Retina (tissue), 1 donor: ENCODE results near the gene SLC49A3.
"Not testable (repeated sequence)": the region's sequence is repeated elsewhere in the genome, so short reads cannot be mapped to it uniquely, and the experiment has no call there.

Source experiments
- DNase-seq: peaks from one replicate; pipeline ENCODE4 v3.0.0-alpha.2; 2016

SLC49A3 gene

DNA sequence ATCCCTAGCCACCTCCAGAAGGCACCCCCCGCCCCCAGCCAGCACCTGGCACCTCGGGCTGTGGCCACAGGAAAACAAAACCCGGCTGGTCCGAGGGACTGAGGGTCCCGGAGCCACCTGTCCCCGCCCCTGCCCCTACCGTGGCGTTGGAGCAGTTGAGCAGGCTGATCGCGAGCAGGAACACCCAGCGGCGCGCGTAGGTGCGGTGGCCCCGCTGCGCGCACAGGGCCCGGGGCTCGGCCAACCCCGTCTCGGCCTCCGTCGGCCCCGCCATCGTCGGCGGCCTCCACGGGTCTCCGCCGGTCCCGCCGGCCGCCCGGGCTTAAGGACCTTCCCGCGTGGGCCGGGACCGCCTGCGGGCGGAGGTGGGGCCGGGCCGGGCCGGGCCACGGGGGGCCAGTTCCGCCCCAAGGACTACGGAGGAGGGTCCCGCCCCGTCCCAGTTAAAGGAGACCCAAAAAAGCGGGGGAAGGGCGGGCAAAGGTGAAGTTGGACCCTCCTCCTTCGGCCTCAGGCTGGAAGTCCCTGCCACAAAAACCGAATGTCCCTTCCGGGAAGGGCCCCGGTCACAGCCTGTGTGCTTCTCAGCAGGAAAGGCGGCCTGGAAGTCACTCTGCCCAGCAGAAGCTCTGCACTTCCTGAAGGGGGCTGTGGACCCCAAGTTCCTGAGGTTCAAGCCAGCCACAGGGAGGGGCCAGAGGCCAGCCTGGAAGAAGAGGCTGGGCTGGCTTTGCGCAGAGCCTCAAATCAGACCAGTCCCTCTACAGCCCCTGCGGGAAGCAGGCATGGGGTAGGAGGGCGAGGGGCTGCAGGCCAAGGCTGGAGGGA lies at the start of gene SLC49A3:
Gene SLC49A3 (minus strand): TSS at position 298 of the 828 bp plus-strand sequence. CDS start 24 bp downstream, at position 274.
- DNase-seq, result no peak

- DNase-seq, result not testable (repeated sequence)
Observed at GRCh38 chr4:736561-736960, 47.6 kb upstream of the SLC49A3 start.

GRCh38 chr4:735583-735982 lies 46.6 kb upstream of the SLC49A3 start:
- no peak for DNase-seq

- DNase-seq, result no peak
Observed at GRCh38 chr4:734951-735350, 46.0 kb upstream of the SLC49A3 start.

DNA sequence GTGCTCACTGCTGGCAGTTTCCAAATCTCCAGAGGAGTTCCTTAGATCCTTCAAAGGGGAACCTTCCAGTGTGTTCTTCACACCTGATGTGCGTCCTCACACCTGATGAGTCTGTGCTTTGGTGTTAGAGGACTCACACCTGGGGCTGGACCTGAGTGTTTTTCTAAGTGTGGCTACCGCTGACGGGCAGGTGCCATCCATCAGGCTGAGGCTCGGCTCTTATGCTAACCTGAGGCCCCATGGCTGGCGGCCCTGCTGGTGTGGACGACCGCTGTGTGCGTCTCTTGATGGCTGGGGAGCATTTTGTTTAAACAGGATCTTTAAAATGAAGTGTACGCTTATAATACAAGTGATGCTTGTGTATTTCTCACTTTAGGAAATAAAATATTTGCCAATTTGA lies 45.1 kb upstream of the SLC49A3 start:
- DNase-seq, result no peak

GRCh38 chr4:733631-733980 lies 44.7 kb upstream of the SLC49A3 start:
- no peak for DNase-seq

GRCh38 chr4:732911-733630 lies 44.1 kb upstream of the SLC49A3 start:
- no peak for DNase-seq

GRCh38 chr4:732486-732885 lies 43.5 kb upstream of the SLC49A3 start:
- DNase-seq, result no peak

GRCh38 chr4:731954-732353 lies 43.0 kb upstream of the SLC49A3 start:
- DNase-seq, result not testable (repeated sequence)

DNA sequence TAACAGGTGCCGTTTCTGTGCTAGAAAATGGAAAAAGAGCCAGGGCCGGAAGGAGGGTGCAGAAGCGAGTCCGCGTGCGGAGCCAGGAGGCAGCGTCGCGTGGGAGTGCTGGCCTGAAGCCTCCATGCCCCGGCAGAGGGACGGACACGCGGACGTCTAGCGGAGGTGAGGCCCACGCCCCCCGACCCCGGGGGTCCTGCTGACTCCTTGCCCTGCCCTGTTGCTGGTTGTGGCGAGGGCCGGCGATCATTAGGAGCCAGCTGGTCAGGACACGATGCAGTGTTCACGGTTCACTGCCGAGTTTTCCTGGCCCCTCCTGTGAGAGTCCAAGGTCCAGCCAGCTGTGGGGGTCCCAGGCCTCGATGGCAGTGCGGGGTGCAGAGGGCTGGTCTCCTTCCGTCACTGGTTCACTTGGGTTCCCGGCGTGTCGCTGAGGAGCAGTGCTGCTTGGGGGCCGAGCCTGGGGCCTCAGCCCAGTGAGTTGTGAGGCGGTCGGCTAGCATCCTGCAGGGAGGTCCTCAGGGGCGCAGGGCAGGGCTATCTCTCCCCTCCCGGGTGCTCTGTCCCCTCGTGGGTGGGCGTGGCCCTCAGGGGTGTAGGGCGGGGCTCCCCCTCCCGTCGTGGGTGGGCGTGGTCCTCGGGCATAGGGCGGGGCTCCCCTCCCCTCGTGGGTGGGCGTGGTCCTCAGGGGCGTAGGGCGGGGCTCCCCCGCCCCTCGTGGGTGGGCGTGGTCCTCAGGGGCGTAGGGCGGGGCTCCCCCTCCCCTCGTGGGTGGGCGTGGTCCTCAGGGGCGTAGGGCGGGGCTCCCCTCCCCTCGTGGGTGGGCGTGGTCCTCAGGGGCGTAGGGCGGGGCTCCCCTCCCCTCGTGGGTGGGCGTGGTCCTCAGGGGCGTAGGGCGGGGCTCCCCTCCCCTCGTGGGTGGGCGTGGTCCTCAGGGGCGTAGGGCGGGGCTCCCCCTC lies 42.3 kb upstream of the SLC49A3 start:
- DNase-seq, result not testable (repeated sequence)

GRCh38 chr4:730511-730910 lies 41.6 kb upstream of the SLC49A3 start:
- no peak for DNase-seq

DNA sequence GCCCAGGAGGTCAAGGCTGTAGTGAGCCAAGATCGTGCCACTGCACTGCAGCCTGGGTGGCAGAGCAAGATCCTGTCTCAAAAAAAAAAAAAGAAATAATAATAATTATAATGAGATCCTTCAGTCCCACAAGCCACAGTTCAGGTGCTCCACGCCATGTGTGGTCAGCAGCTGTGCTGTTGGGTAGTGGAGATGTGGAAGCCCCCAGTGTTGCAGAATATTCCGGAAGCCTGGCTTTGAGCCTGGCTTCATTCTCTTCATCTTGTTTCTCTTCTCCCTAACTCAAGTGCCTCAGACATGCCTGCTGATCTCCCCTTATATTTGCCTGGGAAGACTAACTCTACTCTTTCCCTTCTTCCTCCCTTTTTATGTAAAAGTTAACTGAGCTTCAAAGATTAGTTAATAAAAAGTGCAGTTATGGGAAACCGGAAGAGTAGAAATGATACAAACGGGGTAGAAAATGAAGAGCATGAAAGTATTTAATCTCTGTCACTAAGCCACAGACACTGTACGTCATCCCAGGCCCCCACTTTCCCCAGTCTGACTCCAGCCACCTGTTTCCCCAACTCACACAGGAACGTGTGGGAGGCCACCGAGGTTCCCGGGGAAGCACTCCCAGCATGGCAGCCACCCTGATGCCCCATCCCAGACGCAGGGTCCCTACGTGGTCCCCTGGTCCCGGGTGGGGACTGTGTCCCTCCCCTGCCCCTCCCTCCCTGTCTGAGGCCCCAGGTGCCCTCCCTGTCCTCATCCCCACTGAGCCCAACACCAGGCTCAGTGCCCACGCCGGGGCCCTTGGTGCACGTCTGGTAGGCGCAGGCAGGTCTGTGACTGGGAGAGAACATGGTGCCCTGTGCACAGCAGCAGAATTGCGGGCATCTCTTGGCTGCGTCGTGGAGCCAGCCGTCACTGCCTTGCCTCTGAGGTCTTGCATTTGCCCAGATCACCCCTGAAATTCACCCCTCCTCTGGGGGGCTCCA lies 40.7 kb upstream of the SLC49A3 start:
- DNase-seq, result no peak

DNA sequence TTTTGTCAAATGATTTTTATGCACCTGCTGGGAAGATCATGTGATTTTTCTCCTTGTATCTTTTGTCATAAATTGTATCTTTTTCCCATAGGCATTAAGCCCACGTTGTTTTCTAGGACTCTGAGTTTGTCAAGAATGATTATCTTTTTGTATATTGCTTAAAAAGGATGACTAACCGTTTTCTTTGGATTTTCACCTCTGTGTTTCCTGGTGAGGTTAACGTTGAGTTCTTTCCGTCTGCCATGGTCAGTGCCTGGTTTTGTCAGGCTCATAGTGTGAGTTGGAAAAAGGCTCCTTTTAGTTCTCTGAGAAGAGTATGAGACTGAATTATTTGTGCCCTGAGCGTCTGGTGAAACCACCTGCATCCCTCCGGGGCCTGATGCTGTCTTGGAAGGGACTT lies 38.6 kb upstream of the SLC49A3 start:
- no peak for DNase-seq

GRCh38 chr4:726838-727237 lies 37.9 kb upstream of the SLC49A3 start:
- DNase-seq, result peak; percentile 31

DNA sequence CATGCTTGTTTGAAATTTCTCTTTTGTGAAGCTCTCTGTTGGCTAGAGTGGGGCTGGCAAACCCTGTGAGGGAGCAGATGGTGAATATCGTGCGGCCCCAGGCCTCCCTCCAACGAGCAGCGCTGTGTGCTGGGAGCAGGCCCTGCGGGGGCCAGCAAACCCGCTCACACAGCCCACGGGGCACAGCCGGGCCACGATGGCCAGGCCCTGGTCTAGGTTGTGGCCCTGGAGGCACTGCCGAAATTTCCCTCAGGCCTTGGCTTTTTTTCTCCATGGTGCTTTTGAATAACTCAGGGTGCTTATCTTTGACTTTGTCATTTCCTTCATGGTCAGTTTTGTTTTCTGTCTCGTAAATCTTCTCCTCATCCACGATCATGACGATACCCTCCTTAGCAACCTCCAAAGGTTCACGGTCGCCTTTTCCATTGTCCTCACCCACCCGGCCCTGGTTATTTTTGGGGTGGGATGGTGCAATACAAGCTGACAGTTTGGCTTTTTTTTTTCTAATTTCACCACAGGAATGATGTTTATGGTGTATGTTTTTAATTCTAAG lies 37.4 kb upstream of the SLC49A3 start:
- peak; percentile 21 for DNase-seq

GRCh38 chr4:725391-726234 lies 36.7 kb upstream of the SLC49A3 start:
- DNase-seq, result no peak

GRCh38 chr4:723751-724530 lies 35.0 kb upstream of the SLC49A3 start:
- no peak for DNase-seq

GRCh38 chr4:722851-723360 lies 34.0 kb upstream of the SLC49A3 start:
- no peak for DNase-seq

DNA sequence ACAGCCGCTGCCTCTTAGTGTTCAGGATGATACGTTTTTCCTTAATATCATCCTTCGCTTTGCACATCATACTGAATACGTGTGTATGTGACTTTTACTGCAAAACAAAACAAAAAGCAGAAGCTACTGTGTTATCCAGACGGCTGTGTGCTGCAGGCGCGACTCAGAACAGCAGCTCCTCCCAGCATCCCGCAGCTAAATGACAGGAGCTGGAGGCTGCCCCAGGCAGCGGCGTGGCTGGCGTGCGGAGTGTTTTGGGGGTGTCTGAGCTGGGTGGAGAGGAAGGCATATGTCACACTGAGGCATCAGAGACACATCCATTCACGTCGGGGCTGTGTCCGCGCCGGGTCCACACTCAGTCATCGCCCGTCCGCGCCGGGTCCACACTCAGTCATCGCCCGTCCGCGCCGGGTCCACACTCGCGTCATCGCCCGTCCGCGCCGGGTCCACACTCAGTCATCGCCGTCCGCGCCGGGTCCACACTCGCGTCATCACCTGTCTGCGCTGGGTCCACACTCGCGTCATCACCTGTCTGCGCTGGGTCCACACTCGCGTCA lies 33.3 kb upstream of the SLC49A3 start:
- no peak for DNase-seq
